Measurements from ENCODE around the gene SHBG. TPM values are rescaled to one million over a fixed set of nuclear protein-coding genes. Genes with fewer than 3 reads are reported as not detected.
"Not testable (repeated sequence)": the region's sequence is repeated elsewhere in the genome, so short reads cannot be mapped to it uniquely, and the experiment has no call there.

The SHBG gene
- total RNA-seq, 2 experiments from 2014 or later, result 0.53 TPM; not detected in 1

GRCh38 chr17:7636163-7636562 lies 6.2 kb downstream of the SHBG start:
- ChIA-PET CTCF (ENCODE audit: unreplicated experiment) (no interaction called here), POLR2A (interaction anchor here (0.6 kb wide), 1 partner anchor 108 kb away, joined by 5 read pairs; no protein-coding TSS in a partner anchor)
- Histone ChIP-seq H2AFZ (ENCODE audit: low read length) (no peak overlapping the region), H4K20me1 (ENCODE audit: insufficient read depth, low read length) (no peaks in the 10 kb centered on the region), H3K9me3 (ENCODE audit: low read length) (no peaks in the 10 kb centered on the region), H3K9me2 (ENCODE audit: insufficient read depth, low read length) (no peaks in the 10 kb centered on the region), H3K36me3 (ENCODE audit: insufficient read depth, low read length) (no peaks in the 10 kb centered on the region), H3K27ac (ENCODE audit: low read depth, low read length, poor library complexity, severe bottlenecking) (no peak overlapping the region), H3K79me2 (ENCODE audit: insufficient read depth, low read depth, low read length) (no peaks in the 10 kb centered on the region), H3K4me1 (ENCODE audit: insufficient read depth, low read length, poor library complexity, severe bottlenecking) (no peaks in the 10 kb centered on the region), H3K4me3 (ENCODE audit: low read depth, low read length, poor library complexity, severe bottlenecking) (no peak overlapping the region), H3K4me2 (ENCODE audit: low read length) (no peak overlapping the region)
- no peak for TF ChIP-seq EZH2phosphoT487 (IDR thresholded peaks at IDR 0.05; ENCODE audit: borderline replicate concordance, low read depth, low read length)
- TF ChIP-seq CTCF (conservative IDR thresholded peaks at IDR 0.05; ENCODE audit: low read length), result no peak
- BruUV-seq (replicated peaks), result no TSS peak
- intact Hi-C loops (cut with micrococcal nuclease; ENCODE audit: unreplicated experiment), result loop anchor here (10.0 kb wide), 1 partner anchor 149 kb away; no protein-coding TSS in a partner anchor
- no peak for DNase-seq (ENCODE audit: low spot score)

- no peak overlapping the region for H3K27ac ChIP-seq (ENCODE audit: low read depth, low read length, poor library complexity, severe bottlenecking)
- H3K79me2 ChIP-seq (ENCODE audit: insufficient read depth, low read depth, low read length), result no peaks in the 10 kb centered on the region
- no peak overlapping the region for H3K4me2 ChIP-seq (ENCODE audit: low read length)
- POLR2A ChIA-PET, result no interaction called here
- no peak overlapping the region for H3K4me3 ChIP-seq (ENCODE audit: low read depth, low read length, poor library complexity, severe bottlenecking)
- TF ChIP-seq EZH2phosphoT487 (IDR thresholded peaks at IDR 0.05; ENCODE audit: borderline replicate concordance, low read depth, low read length), result no peak
- no peak for TF ChIP-seq CTCF (conservative IDR thresholded peaks at IDR 0.05; ENCODE audit: low read length)
- no peaks in the 10 kb centered on the region for H4K20me1 ChIP-seq (ENCODE audit: insufficient read depth, low read length)
- CTCF ChIA-PET (ENCODE audit: unreplicated experiment), result no interaction called here
- BruUV-seq (replicated peaks), result no TSS peak
- H2AFZ ChIP-seq (ENCODE audit: low read length), result no peak overlapping the region
- H3K36me3 ChIP-seq (ENCODE audit: insufficient read depth, low read length), result no peaks in the 10 kb centered on the region
- H3K9me2 ChIP-seq (ENCODE audit: insufficient read depth, low read length), result no peaks in the 10 kb centered on the region
- intact Hi-C loops (cut with micrococcal nuclease; ENCODE audit: unreplicated experiment), result no loop called here
- H3K4me1 ChIP-seq (ENCODE audit: insufficient read depth, low read length, poor library complexity, severe bottlenecking), result peaks cover 4% of the 10 kb centered on the region
- no peaks in the 10 kb centered on the region for H3K9me3 ChIP-seq (ENCODE audit: low read length)
- no peak for DNase-seq (ENCODE audit: low spot score)
These were observed 10.8 kb downstream of the SHBG start for GRCh38 chr17:7640783-7641182.

- H3K79me2 ChIP-seq (ENCODE audit: insufficient read depth, low read depth, low read length); H3K36me3 ChIP-seq (ENCODE audit: insufficient read depth, low read length); H3K4me3 ChIP-seq (ENCODE audit: low read depth, low read length, poor library complexity, severe bottlenecking); BruUV-seq (replicated peaks); H3K27ac ChIP-seq (ENCODE audit: low read depth, low read length, poor library complexity, severe bottlenecking); POLR2A ChIA-PET; H3K4me1 ChIP-seq (ENCODE audit: insufficient read depth, low read length, poor library complexity, severe bottlenecking); H4K20me1 ChIP-seq (ENCODE audit: insufficient read depth, low read length); H3K9me3 ChIP-seq (ENCODE audit: low read length); DNase-seq (ENCODE audit: low spot score); intact Hi-C loops (cut with micrococcal nuclease; ENCODE audit: unreplicated experiment); H3K9me2 ChIP-seq (ENCODE audit: insufficient read depth, low read length); H2AFZ ChIP-seq (ENCODE audit: low read length); H3K4me2 ChIP-seq (ENCODE audit: low read length); CTCF ChIA-PET (ENCODE audit: unreplicated experiment): not testable (repeated sequence)
These were observed 11.7 kb downstream of the SHBG start for GRCh38 chr17:7641635-7642034.
